Erythroblast (primary cell): ENCODE results near the gene DNAH11.

Experiments
- DNase-seq, 2 experiments: peaks; one replicate each; lab custom pipeline; 2025; lab: John Stamatoyannopoulos, UW
- GATA1 ChIP-seq: IDR thresholded peaks from 2 replicates; pipeline ENCODE4 v1.6.1; 2011; ENCODE audit warnings: low read depth, mild to moderate bottlenecking, control low read depth, low read length, moderate library complexity
- POLR2A ChIP-seq: IDR thresholded peaks from 2 replicates; pipeline ENCODE4 v1.6.1; 2011; ENCODE audit warnings: mild to moderate bottlenecking, low read length

DNAH11 gene

GRCh38 chr7:21617916-21618390 lies 75.1 kb downstream of the DNAH11 start:
- no peak for DNase-seq
- TF ChIP-seq POLR2A (no peak), GATA1 (no peak)

- TF ChIP-seq POLR2A (no peak), GATA1 (no peak)
- DNase-seq: no peak
Measured at GRCh38 chr7:21618706-21619105, 75.9 kb downstream of the DNAH11 start.

DNA sequence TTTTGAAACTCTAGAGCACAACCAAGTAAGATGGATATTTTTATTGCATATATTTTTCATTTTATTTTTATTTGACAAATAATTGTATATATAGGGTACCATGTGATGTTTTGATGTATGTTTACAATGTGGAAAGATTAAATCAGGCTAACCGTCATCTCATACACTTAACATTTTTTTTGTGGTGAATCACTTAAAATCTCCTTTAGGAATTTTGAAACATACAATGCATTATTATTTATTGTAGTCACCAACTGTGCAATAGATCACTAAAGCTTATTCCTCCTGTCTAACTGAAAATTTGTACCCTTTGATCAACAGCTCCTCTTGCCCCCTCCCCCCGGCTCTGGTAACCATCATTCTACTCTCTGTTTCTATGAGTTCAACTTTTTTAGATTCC lies 77.2 kb downstream of the DNAH11 start:
- DNase-seq: no peak
- TF ChIP-seq POLR2A (no peak), GATA1 (no peak)

GRCh38 chr7:21624320-21624719 lies 81.5 kb downstream of the DNAH11 start:
- TF ChIP-seq GATA1 (no peak), POLR2A (no peak)
- no peak for DNase-seq

DNA sequence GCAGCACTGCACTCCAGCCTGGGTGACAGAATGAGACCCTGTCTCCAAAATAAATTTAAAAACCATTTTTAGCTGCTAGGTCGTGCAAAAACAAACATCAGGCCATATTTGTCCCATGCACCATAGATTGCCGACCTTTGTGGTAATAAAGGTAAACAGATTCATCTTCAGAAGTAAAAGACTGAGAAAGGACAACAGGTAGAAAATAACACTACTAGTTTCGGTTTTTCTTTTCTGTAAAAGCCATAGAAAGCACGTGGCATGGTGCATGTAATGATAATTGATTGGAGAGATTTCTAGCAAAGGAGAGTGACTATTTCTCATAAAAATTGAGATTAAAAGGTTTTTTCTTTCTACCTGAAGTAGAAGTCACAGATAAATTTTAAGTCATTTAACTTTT lies 93.9 kb downstream of the DNAH11 start:
- no peak for TF ChIP-seq POLR2A
- no peak for TF ChIP-seq GATA1
- DNase-seq: no peak

- no peak for DNase-seq
- TF ChIP-seq POLR2A (no peak), GATA1 (no peak)
Measured at GRCh38 chr7:21639206-21639868, 96.5 kb downstream of the DNAH11 start.

- TF ChIP-seq GATA1 (no peak), POLR2A (no peak)
- DNase-seq: no peak
Measured at GRCh38 chr7:21640105-21640504, 97.3 kb downstream of the DNAH11 start.

DNA sequence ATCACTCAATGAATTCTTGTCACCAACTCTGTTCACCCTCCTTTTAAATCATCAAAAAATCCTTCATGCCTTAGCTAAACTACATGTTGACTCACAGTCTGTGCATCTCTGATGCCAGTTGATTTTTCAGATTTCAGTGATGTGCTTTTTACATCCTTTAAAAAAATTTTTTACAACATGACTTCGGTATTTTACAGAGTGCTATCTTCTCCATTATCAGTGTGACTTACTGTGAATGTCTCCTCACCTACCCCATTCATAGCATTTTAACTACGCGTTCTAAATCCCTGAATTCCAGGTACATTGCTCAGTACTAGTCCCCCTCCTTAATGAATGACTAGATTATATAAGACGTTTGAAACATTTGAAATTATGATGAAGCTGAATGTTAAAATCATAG lies 98.7 kb downstream of the DNAH11 start:
- DNase-seq: no peak

DNA sequence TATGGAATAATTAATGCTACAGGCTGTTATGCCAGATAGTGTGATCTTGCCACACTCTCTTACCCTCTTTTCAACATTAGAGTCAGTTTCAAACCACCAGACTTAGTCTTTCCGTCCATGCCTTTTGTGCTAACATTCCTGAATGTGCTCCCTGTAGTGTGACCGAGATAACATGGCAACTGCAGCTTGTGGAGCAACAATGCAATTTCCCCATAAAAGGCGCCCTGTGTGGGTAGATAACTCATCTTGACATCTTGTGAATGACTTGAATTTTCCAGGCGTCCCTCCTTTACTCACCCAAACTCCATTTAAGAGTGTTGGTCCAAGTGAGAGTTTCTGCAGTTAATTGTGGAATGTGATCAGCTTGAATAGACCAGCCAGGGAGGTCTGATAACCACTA lies 99.6 kb downstream of the DNAH11 start:
- TF ChIP-seq POLR2A: no peak

More for the DNA sequence above, 98.7 kb downstream of the DNAH11 start:
- TF ChIP-seq POLR2A: no peak
- no peak for TF ChIP-seq GATA1

DNA sequence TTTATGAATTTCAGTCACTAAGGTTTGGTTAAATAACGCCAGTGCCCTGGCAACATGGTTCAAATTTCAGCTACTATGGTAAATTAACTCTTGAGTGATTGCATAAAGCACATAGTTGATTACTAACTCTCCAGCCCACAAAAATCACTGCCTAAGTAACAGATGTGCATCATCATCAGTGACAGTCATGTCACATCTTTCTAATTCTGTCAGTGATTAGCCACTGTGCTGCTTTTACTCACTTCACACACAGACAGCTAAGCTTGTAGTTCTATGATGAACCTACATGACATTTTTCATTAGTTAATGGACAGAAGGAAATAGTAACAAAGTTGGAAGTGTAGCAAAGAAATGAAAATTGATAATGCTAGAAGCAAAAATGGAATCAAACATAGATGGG lies 108.9 kb downstream of the DNAH11 start:
- DNase-seq: no peak

More for the DNA sequence above, 99.6 kb downstream of the DNAH11 start:
- no peak for DNase-seq

DNA sequence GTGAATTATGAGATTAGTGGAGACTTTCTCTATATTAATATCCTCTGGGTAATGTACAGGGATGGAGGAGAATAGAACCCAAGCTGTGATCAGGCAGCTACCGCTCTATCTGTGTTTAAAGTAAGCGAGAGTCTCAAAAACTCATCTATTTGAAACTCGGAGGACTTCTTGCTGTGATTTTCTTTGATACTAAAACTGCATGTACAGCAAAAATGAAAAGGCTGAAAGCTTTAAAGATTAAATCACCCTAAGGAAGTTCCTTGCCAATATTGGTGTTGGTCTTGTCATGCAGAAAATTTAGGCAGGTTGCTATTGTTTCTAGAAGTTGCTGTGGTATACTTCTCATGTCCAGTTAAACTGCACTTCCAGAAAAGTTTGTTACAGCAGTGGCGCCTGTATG lies 110.8 kb downstream of the DNAH11 start:
- no peak for TF ChIP-seq POLR2A
- TF ChIP-seq GATA1: no peak
- no peak for DNase-seq

More for the DNA sequence above, 108.9 kb downstream of the DNAH11 start:
- no peak for TF ChIP-seq POLR2A
- TF ChIP-seq GATA1: no peak

GRCh38 chr7:21656081-21656480 lies 113.2 kb downstream of the DNAH11 start:
- no peak for DNase-seq
- TF ChIP-seq POLR2A: no peak
- TF ChIP-seq GATA1: no peak

GRCh38 chr7:21656796-21657195 lies 114.0 kb downstream of the DNAH11 start:
- no peak for TF ChIP-seq POLR2A
- TF ChIP-seq GATA1: no peak

GRCh38 chr7:21670496-21670895 lies 127.7 kb downstream of the DNAH11 start:
- DNase-seq: no peak
- TF ChIP-seq GATA1: no peak
- no peak for TF ChIP-seq POLR2A

More at GRCh38 chr7:21656796-21657195, 114.0 kb downstream of the DNAH11 start:
- no peak for DNase-seq

DNA sequence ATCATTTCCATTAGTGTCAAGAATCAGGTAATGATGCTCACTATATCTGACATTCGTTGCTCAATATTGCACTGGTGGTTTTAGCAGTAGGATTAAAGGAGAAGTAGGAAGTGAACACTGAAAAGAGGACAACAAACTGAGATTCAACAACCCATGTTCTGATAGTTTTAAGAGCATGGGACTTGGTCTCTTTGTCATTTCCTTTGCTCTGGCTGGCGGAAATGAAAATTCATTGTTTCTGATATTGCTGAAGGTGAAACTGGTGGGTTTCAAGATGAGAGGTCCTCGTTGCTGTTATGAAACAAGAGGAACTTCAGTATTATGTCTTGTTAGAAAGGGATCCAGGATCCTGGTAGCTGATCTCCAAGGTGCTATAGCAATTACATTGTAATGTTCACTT lies 129.0 kb downstream of the DNAH11 start:
- DNase-seq: no peak
- TF ChIP-seq POLR2A (no peak), GATA1 (no peak)

DNA sequence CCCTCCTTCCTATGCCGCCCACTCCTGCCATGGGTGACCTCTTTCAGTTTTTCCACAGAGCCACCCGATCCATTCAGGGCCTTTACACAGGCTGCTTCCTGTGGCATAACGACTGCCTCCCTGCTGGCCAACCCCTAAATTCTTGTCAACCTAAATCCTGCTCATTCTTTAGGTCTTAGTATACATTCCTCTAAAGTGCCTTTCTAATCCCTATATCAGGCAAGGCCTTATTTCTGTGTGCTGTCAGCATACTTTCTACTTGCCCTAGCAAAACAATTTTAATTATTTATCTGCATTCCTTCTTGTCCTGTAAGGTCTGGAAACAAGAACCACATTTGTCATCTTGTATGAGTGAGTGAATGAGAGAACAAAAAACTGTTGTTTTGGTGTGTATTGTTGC lies 132.4 kb downstream of the DNAH11 start:
- TF ChIP-seq POLR2A: no peak
- TF ChIP-seq GATA1: no peak
- DNase-seq: no peak
